ENCODE measurements around the gene FANCE. TPM values are rescaled to one million over a fixed set of nuclear protein-coding genes. Genes with fewer than 3 reads are reported as not detected.
A peak's percentile ranks its signal among the peaks of the same experiment; 100 is the strongest.

FANCE gene
- total RNA-seq, 2 donors from 2014 or later: 4.9 to 9.2 TPM

DNA sequence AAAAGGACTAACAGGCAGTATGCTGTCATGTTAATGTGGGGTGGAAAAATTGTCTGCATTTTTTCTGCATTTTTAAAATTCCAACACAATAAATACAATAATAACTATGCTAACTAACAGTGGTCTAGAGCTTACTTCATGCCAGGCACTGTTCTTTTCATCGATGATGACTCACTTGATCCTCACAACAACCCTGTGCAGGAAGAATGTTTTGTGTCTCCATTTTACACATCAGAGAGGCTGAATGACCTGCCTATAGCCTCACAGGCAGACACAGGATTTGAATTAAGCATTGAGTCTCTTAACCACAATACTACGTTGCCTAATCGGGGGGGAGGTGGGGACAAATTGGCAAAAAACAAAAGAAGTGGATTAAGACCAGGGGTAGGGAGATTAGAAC is 26.9 kb upstream of the FANCE start:
- peaks cover 0 to 12% of the 10 kb centered on the region in 2 donors for H3K36me3 ChIP-seq (replicated peaks in 1 of 2; ENCODE audit: insufficient read depth in 1 of 2, low read depth in 2 of 2)

DNA sequence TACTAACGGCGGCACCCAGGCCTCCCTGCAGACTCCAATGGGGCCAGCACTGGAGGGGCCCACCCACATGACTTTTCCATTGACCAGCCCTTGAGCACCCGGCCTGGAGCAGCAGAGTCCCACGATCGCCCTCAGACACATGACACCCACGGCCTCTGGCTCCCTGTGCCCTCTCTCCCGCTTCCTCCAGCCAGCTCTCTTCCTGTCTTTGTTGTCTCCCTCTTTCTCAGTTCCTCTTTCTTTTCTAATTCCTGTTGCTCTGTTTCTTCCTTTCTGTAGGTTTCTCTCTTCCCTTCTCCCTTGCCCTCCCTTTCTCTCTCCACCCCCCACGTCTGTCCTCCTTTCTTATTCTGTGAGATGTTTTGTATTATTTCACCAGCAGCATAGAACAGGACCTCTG is 26.1 kb upstream of the FANCE start:
- peak in 1 of 4 donors; percentile 35 for DNase-seq

More for the DNA sequence above, 26.9 kb upstream of the FANCE start:
- DNase-seq (no peak), ATAC-seq (no peak)
- peaks cover 0 to 7% (median 2%) of the 10 kb centered on the region in 3 donors for H3K9me3 ChIP-seq
- intact Hi-C loops (cut with DNase I): no loop called here
- 75 to 88% methylated on average over 3 of the region's 3 CpGs for WGBS, 2 donors
- no peaks in the 10 kb centered on the region for H3K27me3 ChIP-seq
- no peak for TF ChIP-seq POLR2A (IDR thresholded peaks at IDR 0.05)
- TF ChIP-seq, protein P1, sequence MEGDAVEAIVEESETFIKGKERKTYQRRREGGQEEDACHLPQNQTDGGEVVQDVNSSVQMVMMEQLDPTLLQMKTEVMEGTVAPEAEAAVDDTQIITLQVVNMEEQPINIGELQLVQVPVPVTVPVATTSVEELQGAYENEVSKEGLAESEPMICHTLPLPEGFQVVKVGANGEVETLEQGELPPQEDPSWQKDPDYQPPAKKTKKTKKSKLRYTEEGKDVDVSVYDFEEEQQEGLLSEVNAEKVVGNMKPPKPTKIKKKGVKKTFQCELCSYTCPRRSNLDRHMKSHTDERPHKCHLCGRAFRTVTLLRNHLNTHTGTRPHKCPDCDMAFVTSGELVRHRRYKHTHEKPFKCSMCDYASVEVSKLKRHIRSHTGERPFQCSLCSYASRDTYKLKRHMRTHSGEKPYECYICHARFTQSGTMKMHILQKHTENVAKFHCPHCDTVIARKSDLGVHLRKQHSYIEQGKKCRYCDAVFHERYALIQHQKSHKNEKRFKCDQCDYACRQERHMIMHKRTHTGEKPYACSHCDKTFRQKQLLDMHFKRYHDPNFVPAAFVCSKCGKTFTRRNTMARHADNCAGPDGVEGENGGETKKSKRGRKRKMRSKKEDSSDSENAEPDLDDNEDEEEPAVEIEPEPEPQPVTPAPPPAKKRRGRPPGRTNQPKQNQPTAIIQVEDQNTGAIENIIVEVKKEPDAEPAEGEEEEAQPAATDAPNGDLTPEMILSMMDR (IDR thresholded peaks at IDR 0.05): no peak
- H3K4me1 ChIP-seq: no peaks in the 10 kb centered on the region
- H3K4me3 ChIP-seq: no peak overlapping the region
- no peak overlapping the region for H3K27ac ChIP-seq

DNA sequence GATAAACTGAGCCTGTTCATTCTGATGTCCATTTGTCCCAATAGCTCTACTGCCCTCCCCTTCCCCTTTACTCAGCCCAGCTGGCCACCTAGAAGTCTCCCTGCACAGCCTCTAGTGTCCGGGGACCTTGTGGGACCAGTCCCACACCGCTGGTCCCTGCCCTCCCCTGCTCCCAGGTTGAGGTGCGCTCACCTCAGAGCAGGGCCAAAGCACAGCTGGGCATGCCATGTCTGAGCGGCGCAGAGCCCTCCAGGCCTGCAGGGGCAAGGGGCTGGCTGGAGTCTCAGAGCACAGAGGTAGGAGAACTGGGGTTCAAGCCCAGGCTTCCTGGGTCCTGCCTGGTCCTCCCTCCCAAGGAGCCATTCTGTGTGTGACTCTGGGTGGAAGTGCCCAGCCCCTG is 24.7 kb upstream of the FANCE start:
- no peak for ATAC-seq

More for the DNA sequence above, 26.1 kb upstream of the FANCE start:
- ATAC-seq: no peak
- 78 to 79% methylated on average over 8 of the region's 8 CpGs for WGBS, 2 donors
- Histone ChIP-seq H3K4me3 (no peak overlapping the region), H3K4me1 (no peaks in the 10 kb centered on the region), H3K36me3 (replicated peaks in 1 of 2; ENCODE audit: insufficient read depth in 1 of 2, low read depth in 2 of 2) (peaks cover 0 to 12% of the 10 kb centered on the region in 2 donors), H3K9me3 (peaks cover 0 to 7% (median 2%) of the 10 kb centered on the region in 3 donors), H3K27me3 (no peaks in the 10 kb centered on the region), H3K27ac (no peak overlapping the region)
- no peak for TF ChIP-seq POLR2A (IDR thresholded peaks at IDR 0.05)
- TF ChIP-seq, protein P1 (IDR thresholded peaks at IDR 0.05): no peak
- intact Hi-C loops (cut with DNase I): no loop called here

DNA sequence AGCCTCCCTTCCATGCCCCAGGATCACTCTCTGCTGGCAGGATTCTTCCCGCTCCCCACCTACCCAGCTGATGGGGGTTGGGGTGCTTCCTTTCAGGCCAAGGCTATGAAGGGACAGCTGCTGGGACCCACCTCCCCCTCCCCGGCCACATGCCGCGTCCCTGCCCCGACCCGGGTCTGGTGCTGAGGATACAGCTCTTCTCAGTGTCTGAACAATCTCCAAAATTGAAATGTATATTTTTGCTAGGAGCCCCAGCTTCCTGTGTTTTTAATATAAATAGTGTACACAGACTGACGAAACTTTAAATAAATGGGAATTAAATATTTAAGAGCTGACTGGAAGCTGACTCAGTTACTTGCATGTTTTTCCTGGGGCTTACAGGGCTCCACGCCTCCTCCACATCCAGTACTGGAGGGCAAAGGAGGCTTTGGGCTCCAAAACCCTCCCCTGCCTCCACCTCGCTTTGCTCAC is 24.3 kb upstream of the FANCE start:
- peaks cover 0 to 6% of the 10 kb centered on the region in 2 donors for H3K36me3 ChIP-seq (replicated peaks in 1 of 2; ENCODE audit: insufficient read depth in 1 of 2, low read depth in 2 of 2)
- DNase-seq (no peak), ATAC-seq (no peak)
- no peak overlapping the region for H3K27ac ChIP-seq
- 84 to 100% methylated on average over 4 to 9 of the region's 9 CpGs for WGBS, 2 donors
- no peak overlapping the region for H3K4me3 ChIP-seq
- peaks cover 0 to 7% (median 2%) of the 10 kb centered on the region in 3 donors for H3K9me3 ChIP-seq
- no peaks in the 10 kb centered on the region for H3K4me1 ChIP-seq
- intact Hi-C loops (cut with DNase I): no loop called here
- TF ChIP-seq, protein P1 (IDR thresholded peaks at IDR 0.05): no peak
- TF ChIP-seq POLR2A (IDR thresholded peaks at IDR 0.05): no peak
- H3K27me3 ChIP-seq: no peaks in the 10 kb centered on the region

More for the DNA sequence above, 24.7 kb upstream of the FANCE start:
- H3K27me3 ChIP-seq: no peaks in the 10 kb centered on the region
- no peak for TF ChIP-seq POLR2A (IDR thresholded peaks at IDR 0.05)
- TF ChIP-seq, protein P1 (IDR thresholded peaks at IDR 0.05): no peak
- DNase-seq: no peak
- no peaks in the 10 kb centered on the region for H3K4me1 ChIP-seq
- peaks cover 0 to 6% of the 10 kb centered on the region in 2 donors for H3K36me3 ChIP-seq (replicated peaks in 1 of 2; ENCODE audit: insufficient read depth in 1 of 2, low read depth in 2 of 2)
- peaks cover 0 to 7% (median 2%) of the 10 kb centered on the region in 3 donors for H3K9me3 ChIP-seq
- 98% methylated on average over 5 of the region's 5 CpGs for WGBS, 2 donors
- intact Hi-C loops (cut with DNase I): no loop called here
- H3K4me3 ChIP-seq: no peak overlapping the region
- H3K27ac ChIP-seq: no peak overlapping the region

All from body of pancreas (tissue), 4 donors.